Astrocyte (in vitro differentiated cells and primary cell): ENCODE measurements around the gene SYNPO2. TPM values are rescaled to one million over a fixed set of nuclear protein-coding genes. Genes with fewer than 3 reads are reported as not detected.

Experiments
- DNase-seq: peaks from one replicate; pipeline ENCODE4 v3.0.0-alpha.2; 2010; ENCODE audit warnings: low read depth
- FAIRE-seq: peaks from 2 replicates; lab custom pipeline; 2011; peaks lifted over from hg19 to GRCh38; lab: Jason Lieb, UNC
- H2AFZ ChIP-seq: 2 replicates; pipeline ENCODE4 v1.6.0; 2012; ENCODE audit warnings: low read depth, low read length, inconsistent platforms
- H3K27ac ChIP-seq: 2 replicates; pipeline ENCODE4 v1.5.1; 2011; ENCODE audit warnings: low read depth, low read length, inconsistent platforms
- H3K27me3 ChIP-seq: 2 replicates; pipeline ENCODE4 v1.6.0; 2011; ENCODE audit warnings: low read length, inconsistent platforms; ENCODE audit not compliant: insufficient read depth
- H3K36me3 ChIP-seq: 2 replicates; pipeline ENCODE4 v1.5.1; 2011; ENCODE audit warnings: low read length, inconsistent platforms; ENCODE audit not compliant: insufficient read depth
- H3K4me1 ChIP-seq: 2 replicates; pipeline ENCODE4 v1.5.1; 2011; ENCODE audit warnings: low read length, inconsistent platforms; ENCODE audit not compliant: insufficient read depth
- H3K4me2 ChIP-seq: 2 replicates; pipeline ENCODE4 v1.6.0; 2012; ENCODE audit warnings: low read length, inconsistent platforms
- H3K4me3 ChIP-seq: 2 replicates; pipeline ENCODE4 v1.5.1; 2011; ENCODE audit warnings: low read depth, mild to moderate bottlenecking, low read length, inconsistent platforms; ENCODE audit not compliant: insufficient read depth
- H3K79me2 ChIP-seq: 2 replicates; pipeline ENCODE4 v1.6.0; 2012; ENCODE audit warnings: mild to moderate bottlenecking, low read length, inconsistent platforms; ENCODE audit not compliant: insufficient read depth
- H3K9ac ChIP-seq: 2 replicates; pipeline ENCODE4 v1.6.0; 2012; ENCODE audit warnings: mild to moderate bottlenecking, low read length, inconsistent platforms
- H3K9me3 ChIP-seq: 2 replicates; pipeline ENCODE4 v1.5.1; 2012; ENCODE audit warnings: low read depth, mild to moderate bottlenecking, low read length, inconsistent platforms; ENCODE audit not compliant: insufficient read depth
- H4K20me1 ChIP-seq: 2 replicates; pipeline ENCODE4 v1.6.0; 2012; ENCODE audit warnings: low read length, inconsistent platforms; ENCODE audit not compliant: insufficient read depth
- H3K27ac Mint-ChIP-seq: one replicate; pipeline ENCODE4 v1.8.0; 2021; ENCODE audit warnings: mild to moderate bottlenecking, mixed read lengths; ENCODE audit not compliant: unreplicated experiment
- H3K27me3 Mint-ChIP-seq: one replicate; pipeline ENCODE4 v1.8.0; 2021; ENCODE audit warnings: low read depth, mixed read lengths; ENCODE audit not compliant: unreplicated experiment
- H3K36me3 Mint-ChIP-seq: one replicate; pipeline ENCODE4 v1.8.0; 2021; ENCODE audit warnings: low read depth, mixed read lengths; ENCODE audit not compliant: unreplicated experiment
- H3K4me1 Mint-ChIP-seq: one replicate; pipeline ENCODE4 v1.8.0; 2021; ENCODE audit warnings: low read depth, mixed read lengths; ENCODE audit not compliant: unreplicated experiment
- H3K4me3 Mint-ChIP-seq: one replicate; pipeline ENCODE4 v1.8.0; 2021; ENCODE audit warnings: mild to moderate bottlenecking, moderate library complexity, mixed read lengths; ENCODE audit not compliant: unreplicated experiment
- H3K9me3 Mint-ChIP-seq: one replicate; pipeline ENCODE4 v1.8.0; 2021; ENCODE audit warnings: mild to moderate bottlenecking, mixed read lengths; ENCODE audit not compliant: unreplicated experiment
- CTCF ChIP-seq: IDR thresholded peaks from 2 replicates; pipeline ENCODE4 v1.5.1; 2011; ENCODE audit warnings: low read depth, mild to moderate bottlenecking, inconsistent platforms, low read length, moderate library complexity; ENCODE audit not compliant: insufficient read depth
- EZH2 ChIP-seq: IDR thresholded peaks from 2 replicates; pipeline ENCODE4 v1.6.1; 2012; ENCODE audit warnings: mild to moderate bottlenecking, low read length, inconsistent platforms; ENCODE audit not compliant: insufficient read depth
- total RNA-seq: library from RNA; stranded (reverse); gene quantifications from 2 replicates; pipeline ENCODE4 v1.2.1, GENCODE V29; 2021

SYNPO2 gene
- total RNA-seq, 1 donor from 2014 or later: 4.2 TPM

DNA sequence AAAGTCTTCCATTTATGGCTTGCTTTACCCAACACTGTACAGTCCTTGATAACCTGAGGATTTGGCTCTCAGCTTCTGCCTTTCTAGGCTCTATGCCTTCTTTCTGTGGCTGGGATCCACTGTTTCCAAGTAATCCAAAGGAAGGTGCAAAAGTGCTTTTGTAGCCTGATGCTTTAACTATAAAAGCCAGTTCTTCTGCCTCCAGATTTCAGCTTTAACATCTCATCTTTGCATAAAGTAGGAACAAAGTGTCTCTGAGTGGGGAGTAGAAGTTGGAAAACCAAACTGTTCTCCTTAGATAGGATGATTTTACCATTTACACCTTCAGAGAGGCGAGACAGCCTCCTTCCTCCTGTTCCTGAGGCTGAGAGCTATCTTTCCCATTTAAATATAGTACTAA, 41.7 kb upstream of the SYNPO2 start:
- FAIRE-seq (no peak), DNase-seq (no peak)
- H3K27me3 Mint-ChIP-seq: no peaks in the 10 kb centered on the region
- H3K27me3 ChIP-seq: no peaks in the 10 kb centered on the region
- H3K4me1 ChIP-seq: peaks cover 7% of the 10 kb centered on the region
- H3K36me3 ChIP-seq: no peaks in the 10 kb centered on the region
- H3K36me3 Mint-ChIP-seq: no peaks in the 10 kb centered on the region
- no peak overlapping the region for H3K9ac ChIP-seq
- H3K4me3 Mint-ChIP-seq: no peak overlapping the region
- H4K20me1 ChIP-seq: no peaks in the 10 kb centered on the region
- no peak overlapping the region for H2AFZ ChIP-seq
- no peak overlapping the region for H3K27ac Mint-ChIP-seq
- TF ChIP-seq CTCF: no peak
- TF ChIP-seq EZH2: no peak
- no peak overlapping the region for H3K4me2 ChIP-seq
- peaks cover 18% of the 10 kb centered on the region for H3K4me1 Mint-ChIP-seq
- H3K9me3 ChIP-seq: no peaks in the 10 kb centered on the region
- no peak overlapping the region for H3K4me3 ChIP-seq
- H3K9me3 Mint-ChIP-seq: peaks cover 2% of the 10 kb centered on the region
- H3K27ac ChIP-seq: no peak overlapping the region
- H3K79me2 ChIP-seq: no peaks in the 10 kb centered on the region

- Histone ChIP-seq H3K27ac (no peak overlapping the region), H3K4me3 (no peak overlapping the region), H4K20me1 (no peaks in the 10 kb centered on the region), H3K4me1 (no peaks in the 10 kb centered on the region), H2AFZ (no peak overlapping the region), H3K9me3 (no peaks in the 10 kb centered on the region), H3K79me2 (no peaks in the 10 kb centered on the region), H3K27me3 (no peaks in the 10 kb centered on the region), H3K4me2 (no peak overlapping the region), H3K36me3 (no peaks in the 10 kb centered on the region), H3K9ac (no peak overlapping the region)
- H3K27ac Mint-ChIP-seq: no peak overlapping the region
- H3K36me3 Mint-ChIP-seq: no peaks in the 10 kb centered on the region
- FAIRE-seq (no peak), DNase-seq (no peak)
- peaks cover 20% of the 10 kb centered on the region for H3K4me1 Mint-ChIP-seq
- TF ChIP-seq CTCF: no peak
- no peak for TF ChIP-seq EZH2
- H3K4me3 Mint-ChIP-seq: no peak overlapping the region
- no peaks in the 10 kb centered on the region for H3K27me3 Mint-ChIP-seq
- H3K9me3 Mint-ChIP-seq: peaks cover 2% of the 10 kb centered on the region
Observed at GRCh38 chr4:118848242-118848641, 40.4 kb upstream of the SYNPO2 start.

DNA sequence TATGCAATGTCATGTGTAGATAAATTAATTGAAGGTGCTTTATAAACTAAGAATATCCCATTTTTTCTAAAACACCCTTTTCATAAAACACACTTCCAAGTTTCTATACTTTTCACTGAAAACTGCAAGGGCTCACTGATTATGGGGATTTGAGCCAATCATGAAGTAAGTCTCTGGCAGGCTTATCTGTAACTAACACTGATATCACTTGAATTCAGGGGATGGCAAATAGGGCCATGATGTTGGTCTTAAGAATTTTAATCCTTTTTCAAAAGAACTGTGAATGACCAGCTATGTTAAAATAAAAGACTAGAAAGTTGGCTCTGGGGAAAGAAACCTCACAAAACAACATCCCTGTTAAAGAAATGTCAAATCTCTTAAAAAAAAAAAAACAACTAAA, 39.8 kb upstream of the SYNPO2 start:
- H3K9me3 Mint-ChIP-seq: peaks cover 2% of the 10 kb centered on the region
- no peak overlapping the region for H3K27ac Mint-ChIP-seq
- Histone ChIP-seq H3K79me2 (no peaks in the 10 kb centered on the region), H3K27ac (no peak overlapping the region), H3K27me3 (no peaks in the 10 kb centered on the region), H3K4me1 (no peaks in the 10 kb centered on the region), H3K9ac (no peak overlapping the region), H4K20me1 (no peaks in the 10 kb centered on the region), H2AFZ (no peak overlapping the region), H3K4me2 (no peak overlapping the region), H3K4me3 (no peak overlapping the region), H3K9me3 (no peaks in the 10 kb centered on the region), H3K36me3 (no peaks in the 10 kb centered on the region)
- H3K36me3 Mint-ChIP-seq: no peaks in the 10 kb centered on the region
- TF ChIP-seq CTCF: no peak
- TF ChIP-seq EZH2: no peak
- no peak for DNase-seq
- FAIRE-seq: no peak
- H3K4me1 Mint-ChIP-seq: peaks cover 20% of the 10 kb centered on the region
- no peak overlapping the region for H3K4me3 Mint-ChIP-seq
- H3K27me3 Mint-ChIP-seq: no peaks in the 10 kb centered on the region
